Neural cell (in vitro differentiated cells): ENCODE results near the gene TULP4.

Experiments used
- EP300 ChIP-seq: fragments of 450-650 bp; conservative IDR thresholded peaks from 2 replicates; pipeline ENCODE4 v1.6.1; 2014; ENCODE audit warnings: antibody characterized with exemption, mild to moderate bottlenecking, moderate library complexity; ENCODE audit not compliant: poor library complexity, severe bottlenecking
- EZH2 ChIP-seq: fragments of 200-600, 300-800 bp; shearing (Covaris generic), sonication (generic); IDR thresholded peaks from 2 replicates; pipeline ENCODE4 v1.6.1; 2014; ENCODE audit warnings: antibody characterized with exemption, low read length, borderline replicate concordance, mild to moderate bottlenecking; ENCODE audit not compliant: insufficient read depth, poor library complexity, severe bottlenecking
- MXI1 ChIP-seq: fragments of 450-650 bp; conservative IDR thresholded peaks from 2 replicates; pipeline ENCODE4 v1.6.1; 2014; ENCODE audit warnings: antibody characterized with exemption, mild to moderate bottlenecking; ENCODE audit not compliant: poor library complexity, severe bottlenecking
- POLR2AphosphoS5 ChIP-seq: IDR thresholded peaks from 2 replicates; pipeline ENCODE4 v1.6.1; 2012
- RAD21 ChIP-seq: fragments of 450-650 bp; conservative IDR thresholded peaks from 2 replicates; pipeline ENCODE4 v1.6.1; 2014; ENCODE audit warnings: antibody characterized with exemption, mild to moderate bottlenecking, moderate library complexity
- SMC3 ChIP-seq: fragments of 450-650 bp; conservative IDR thresholded peaks from 2 replicates; pipeline ENCODE4 v1.6.1; 2014; ENCODE audit warnings: antibody characterized with exemption, mild to moderate bottlenecking, moderate library complexity; ENCODE audit not compliant: poor library complexity
- TF ChIP-seq, protein P1 (sequence below): fragments of 450-650 bp; IDR thresholded peaks from 2 replicates; pipeline ENCODE4 v1.5.1; 2014; ENCODE audit warnings: antibody characterized with exemption, mild to moderate bottlenecking, moderate library complexity; ENCODE audit not compliant: poor library complexity, severe bottlenecking

- TF ChIP-seq, protein P1, sequence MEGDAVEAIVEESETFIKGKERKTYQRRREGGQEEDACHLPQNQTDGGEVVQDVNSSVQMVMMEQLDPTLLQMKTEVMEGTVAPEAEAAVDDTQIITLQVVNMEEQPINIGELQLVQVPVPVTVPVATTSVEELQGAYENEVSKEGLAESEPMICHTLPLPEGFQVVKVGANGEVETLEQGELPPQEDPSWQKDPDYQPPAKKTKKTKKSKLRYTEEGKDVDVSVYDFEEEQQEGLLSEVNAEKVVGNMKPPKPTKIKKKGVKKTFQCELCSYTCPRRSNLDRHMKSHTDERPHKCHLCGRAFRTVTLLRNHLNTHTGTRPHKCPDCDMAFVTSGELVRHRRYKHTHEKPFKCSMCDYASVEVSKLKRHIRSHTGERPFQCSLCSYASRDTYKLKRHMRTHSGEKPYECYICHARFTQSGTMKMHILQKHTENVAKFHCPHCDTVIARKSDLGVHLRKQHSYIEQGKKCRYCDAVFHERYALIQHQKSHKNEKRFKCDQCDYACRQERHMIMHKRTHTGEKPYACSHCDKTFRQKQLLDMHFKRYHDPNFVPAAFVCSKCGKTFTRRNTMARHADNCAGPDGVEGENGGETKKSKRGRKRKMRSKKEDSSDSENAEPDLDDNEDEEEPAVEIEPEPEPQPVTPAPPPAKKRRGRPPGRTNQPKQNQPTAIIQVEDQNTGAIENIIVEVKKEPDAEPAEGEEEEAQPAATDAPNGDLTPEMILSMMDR: no peak
- TF ChIP-seq EP300 (no peak), EZH2 (no peak), POLR2AphosphoS5 (no peak), MXI1 (no peak), RAD21 (no peak), SMC3 (no peak)
Observed at GRCh38 chr6:158485431-158485830, 173.2 kb downstream of the TULP4 start.
